Tibial artery (tissue), 4 donors: ENCODE data around the gene PNPLA1.

Experiments
- DNase-seq, 2 donors: peaks; one replicate each; pipeline ENCODE4 v3.0.0-alpha.2; 2019
- H3K27ac ChIP-seq, 2 donors: fragments of 200-600 bp; sonication (generic) in 1 of 2; 1 replicate in 1 of 2; 2 replicates in 1 of 2; pipeline ENCODE4 v1.5.1; 2018 to 2019; ENCODE audit warnings: mild to moderate bottlenecking in 1 of 2
- H3K27me3 ChIP-seq, 2 donors: fragments of 200-600 bp; sonication (generic) in 1 of 2; one replicate each; pipeline versions ENCODE4 v1.5.1 to v1.6.0; 2016 to 2019
- H3K36me3 ChIP-seq, 3 donors: fragments of 200-600 bp; sonication (generic) in 2 of 3; one replicate each; pipeline ENCODE4 v1.5.1; 2016 to 2019; ENCODE audit warnings: mild to moderate bottlenecking in 2 of 3
- H3K4me1 ChIP-seq, 4 donors: fragments of 200-600 bp; sonication (generic) in 2 of 4; 1 replicate in 3 of 4; 2 replicates in 1 of 4; pipeline ENCODE4 v1.5.1; 2016 to 2019
- H3K4me3 ChIP-seq, 2 donors: fragments of 200-600 bp; sonication (generic) in 1 of 2; 1 replicate in 1 of 2; 2 replicates in 1 of 2; pipeline ENCODE4 v1.5.1; 2018 to 2019; ENCODE audit warnings: mild to moderate bottlenecking in 2 of 2
- H3K9me3 ChIP-seq, 3 donors: fragments of 200-600 bp; sonication (generic) in 1 of 3; one replicate each; pipeline ENCODE4 v1.5.1; 2016 to 2019
- CTCF ChIP-seq, 2 experiments: fragments of 200-600 bp in 1 of 2; fragments of 450-650 bp in 1 of 2; IDR thresholded peaks; one replicate each; pipeline ENCODE4 v1.5.1; 2017 to 2019; ENCODE audit warnings: antibody characterized with exemption in 2 of 2, mild to moderate bottlenecking in 1 of 2, moderate library complexity in 1 of 2
- intact Hi-C: fragments of 100-400 bp; cut with DNase I; formaldehyde crosslinking; loops from one replicate; pipeline ENCODE4 v1.15.0; 2023; ENCODE audit warnings: low total_unique reads

Gene PNPLA1

GRCh38 chr6:36350082-36350481 lies 80.2 kb downstream of the PNPLA1 start:
- Histone ChIP-seq H3K9me3 (no peaks in the 10 kb centered on the region), H3K4me1 (peaks cover 0 to 13% (median 0%) of the 10 kb centered on the region in 4 donors), H3K27ac (peak overlapping the region; percentile 49 to 62), H3K27me3 (no peaks in the 10 kb centered on the region), H3K36me3 (no peaks in the 10 kb centered on the region), H3K4me3 (no peak overlapping the region)
- no peak for DNase-seq
- intact Hi-C loops: no loop called here
- no peak for TF ChIP-seq CTCF (IDR thresholded peaks at IDR 0.05)

- Histone ChIP-seq H3K36me3 (no peaks in the 10 kb centered on the region), H3K27ac (peak overlapping the region; percentile 49 to 62), H3K4me3 (no peak overlapping the region), H3K9me3 (no peaks in the 10 kb centered on the region), H3K4me1 (peaks cover 0 to 13% (median 0%) of the 10 kb centered on the region in 4 donors), H3K27me3 (no peaks in the 10 kb centered on the region)
- DNase-seq: peak in 1 of 2 donors; percentile 18
- intact Hi-C loops: no loop called here
- no peak for TF ChIP-seq CTCF (IDR thresholded peaks at IDR 0.05)
These were observed 81.1 kb downstream of the PNPLA1 start for GRCh38 chr6:36350681-36351571.

GRCh38 chr6:36352477-36353157 lies 82.8 kb downstream of the PNPLA1 start:
- no peaks in the 10 kb centered on the region for H3K27me3 ChIP-seq
- H3K4me1 ChIP-seq: peaks cover 0 to 13% (median 0%) of the 10 kb centered on the region in 4 donors
- no peaks in the 10 kb centered on the region for H3K36me3 ChIP-seq
- TF ChIP-seq CTCF (IDR thresholded peaks at IDR 0.05): no peak
- peak overlapping the region in 1 of 2 donors; percentile 62 for H3K27ac ChIP-seq
- H3K4me3 ChIP-seq: no peak overlapping the region
- H3K9me3 ChIP-seq: no peaks in the 10 kb centered on the region
- no peak for DNase-seq
- intact Hi-C loops: no loop called here

- intact Hi-C loops: no loop called here
- Histone ChIP-seq H3K4me3 (no peak overlapping the region), H3K36me3 (no peaks in the 10 kb centered on the region), H3K9me3 (no peaks in the 10 kb centered on the region), H3K27me3 (no peaks in the 10 kb centered on the region), H3K4me1 (peaks cover 0 to 20% (median 6%) of the 10 kb centered on the region in 4 donors), H3K27ac (no peak overlapping the region)
- no peak for DNase-seq
- no peak for TF ChIP-seq CTCF (IDR thresholded peaks at IDR 0.05)
These were observed 83.6 kb downstream of the PNPLA1 start for GRCh38 chr6:36353411-36353915.

- H3K27ac ChIP-seq: no peak overlapping the region
- no peaks in the 10 kb centered on the region for H3K27me3 ChIP-seq
- H3K9me3 ChIP-seq: no peaks in the 10 kb centered on the region
- H3K36me3 ChIP-seq: no peaks in the 10 kb centered on the region
- DNase-seq: no peak
- H3K4me3 ChIP-seq: no peak overlapping the region
- no peak for TF ChIP-seq CTCF (IDR thresholded peaks at IDR 0.05)
- intact Hi-C loops: loop anchor here (5.0 kb wide), 2 partner anchors 234 to 314 kb away; no protein-coding TSS in a partner anchor
- H3K4me1 ChIP-seq: peaks cover 0 to 37% (median 22%) of the 10 kb centered on the region in 4 donors
These were observed 86.0 kb downstream of the PNPLA1 start for GRCh38 chr6:36355819-36356218.
